H9 (cell line): Measurements from ENCODE around the gene LSP1. TPM values are rescaled to one million over a fixed set of nuclear protein-coding genes. Genes with fewer than 3 reads are reported as not detected.
A peak's percentile ranks its signal among the peaks of the same experiment; 100 is the strongest.

Source experiments
- DNase-seq: peaks from one replicate; pipeline ENCODE4 v3.0.0-alpha.2; 2017
- H2AFZ ChIP-seq: one replicate; pipeline ENCODE4 v1.6.1; 2013; ENCODE audit warnings: mild to moderate bottlenecking, low read length, control low read depth, moderate library complexity
- H2AK5ac ChIP-seq: 2 replicates; pipeline ENCODE4 v1.6.1; 2013; ENCODE audit warnings: low read length, control low read depth, mixed read lengths; ENCODE audit not compliant: insufficient read length
- H2BK120ac ChIP-seq: one replicate; pipeline ENCODE4 v1.6.1; 2013; ENCODE audit warnings: low read depth, mild to moderate bottlenecking, low read length, control low read depth, inconsistent platforms; ENCODE audit not compliant: poor library complexity, severe bottlenecking
- H2BK12ac ChIP-seq: 2 replicates; pipeline ENCODE4 v1.6.1; 2013; ENCODE audit warnings: low read length, control low read depth, mixed read lengths, low read depth; ENCODE audit not compliant: insufficient read length
- H2BK15ac ChIP-seq: 2 replicates; pipeline ENCODE4 v1.6.1; 2013; ENCODE audit warnings: low read depth, low read length, control low read depth
- H2BK20ac ChIP-seq: one replicate; pipeline ENCODE4 v1.6.1; 2013; ENCODE audit warnings: low read depth, mild to moderate bottlenecking, low read length, control low read depth, inconsistent platforms; ENCODE audit not compliant: poor library complexity, severe bottlenecking
- H2BK5ac ChIP-seq: 2 replicates; pipeline ENCODE4 v1.6.1; 2013; ENCODE audit warnings: low read length, control low read depth, mixed read lengths; ENCODE audit not compliant: insufficient read length
- H3K14ac ChIP-seq: 2 replicates; pipeline ENCODE4 v1.6.1; 2013; ENCODE audit warnings: low read length, control low read depth; ENCODE audit not compliant: insufficient read depth
- H3K18ac ChIP-seq: 2 replicates; pipeline ENCODE4 v1.6.1; 2013; ENCODE audit warnings: low read depth, mild to moderate bottlenecking, mixed read lengths, low read length, control low read depth; ENCODE audit not compliant: insufficient read length
- H3K23ac ChIP-seq: 2 replicates; pipeline ENCODE4 v1.6.1; 2013; ENCODE audit warnings: low read length, control low read depth, mixed read lengths, low read depth; ENCODE audit not compliant: insufficient read length
- H3K23me2 ChIP-seq: 2 replicates; pipeline ENCODE4 v1.6.1; 2013; ENCODE audit warnings: low read depth, mild to moderate bottlenecking, mixed read lengths, low read length, control low read depth; ENCODE audit not compliant: insufficient read length, poor library complexity, severe bottlenecking
- H3K27ac ChIP-seq: 2 replicates; pipeline ENCODE4 v1.5.1; 2013; ENCODE audit warnings: low read length, control low read depth, mixed read lengths, low read depth; ENCODE audit not compliant: insufficient read length
- H3K27me3 ChIP-seq: 2 replicates; pipeline ENCODE4 v1.6.1; 2013; ENCODE audit warnings: low read length, control low read depth, inconsistent platforms; ENCODE audit not compliant: insufficient read depth
- H3K4ac ChIP-seq: 2 replicates; pipeline ENCODE4 v1.6.1; 2013; ENCODE audit warnings: low read depth, mild to moderate bottlenecking, control low read depth, inconsistent platforms, low read length, moderate library complexity
- H3K4me1 ChIP-seq: 2 replicates; pipeline ENCODE4 v1.6.1; 2013; ENCODE audit warnings: low read length, control low read depth, inconsistent platforms; ENCODE audit not compliant: insufficient read depth
- H3K4me2 ChIP-seq: 2 replicates; pipeline ENCODE4 v1.6.1; 2013; ENCODE audit warnings: low read length, control low read depth, mixed read lengths; ENCODE audit not compliant: insufficient read length, insufficient read depth
- H3K56ac ChIP-seq: 2 replicates; pipeline ENCODE4 v1.6.1; 2013; ENCODE audit warnings: low read depth, mild to moderate bottlenecking, mixed read lengths, low read length, control low read depth; ENCODE audit not compliant: insufficient read length
- H3K79me1 ChIP-seq: 2 replicates; pipeline ENCODE4 v1.6.1; 2013; ENCODE audit warnings: low read depth, mild to moderate bottlenecking, moderate library complexity, low read length, control low read depth, inconsistent platforms; ENCODE audit not compliant: insufficient read depth, poor library complexity, severe bottlenecking
- H3K79me2 ChIP-seq: 2 replicates; pipeline ENCODE4 v1.6.1; 2013; ENCODE audit warnings: low read length, control low read depth, inconsistent platforms; ENCODE audit not compliant: insufficient read depth
- H3K9ac ChIP-seq: 2 replicates; pipeline ENCODE4 v1.6.1; 2013; ENCODE audit warnings: low read length, control low read depth, mixed read lengths; ENCODE audit not compliant: insufficient read length; ENCODE audit errors: extremely low read depth
- H3K9me3 ChIP-seq: one replicate; pipeline ENCODE4 v1.6.1; 2013; ENCODE audit warnings: low read depth, low read length, inconsistent platforms; ENCODE audit not compliant: control insufficient read depth
- H3T11ph ChIP-seq: one replicate; pipeline ENCODE4 v1.6.1; 2013; ENCODE audit warnings: mild to moderate bottlenecking, low read length, control low read depth, inconsistent platforms
- H4K20me1 ChIP-seq: one replicate; pipeline ENCODE4 v1.6.1; 2013; ENCODE audit not compliant: control insufficient read depth, insufficient read length, insufficient read depth
- H4K5ac ChIP-seq: 2 replicates; pipeline ENCODE4 v1.6.1; 2013; ENCODE audit warnings: low read depth, mild to moderate bottlenecking, mixed read lengths, low read length, control low read depth; ENCODE audit not compliant: insufficient read length
- H4K8ac ChIP-seq: replicated peaks from 2 replicates; pipeline ENCODE4 v1.6.1; 2013; ENCODE audit warnings: low read length, control low read depth, mixed read lengths, low read depth; ENCODE audit not compliant: insufficient read length
- H4K91ac ChIP-seq: 2 replicates; pipeline ENCODE4 v1.6.1; 2013; ENCODE audit warnings: low read depth, mild to moderate bottlenecking, moderate library complexity, mixed read lengths, low read length, control low read depth; ENCODE audit not compliant: insufficient read length
- H3K27ac Mint-ChIP-seq, 3 experiments: 2 replicates in 2 of 3; 3 replicates in 1 of 3; pipeline ENCODE4 v1.8.0; 2020 to 2021; ENCODE audit warnings: mixed read lengths in 3 of 3, mild to moderate bottlenecking in 1 of 3, moderate library complexity in 1 of 3
- H3K27me3 Mint-ChIP-seq: 2 replicates; pipeline ENCODE4 v1.8.0; 2021; ENCODE audit warnings: low read depth, mild to moderate bottlenecking, moderate library complexity, mixed read lengths
- H3K36me3 Mint-ChIP-seq, 3 experiments: 2 replicates in 2 of 3; 3 replicates in 1 of 3; pipeline ENCODE4 v1.8.0; 2020 to 2021; ENCODE audit warnings: low read depth in 3 of 3, mixed read lengths in 3 of 3; ENCODE audit not compliant: insufficient read depth in 1 of 3
- H3K4me1 Mint-ChIP-seq, 2 experiments: 2 replicates each; pipeline ENCODE4 v1.8.0; 2020; ENCODE audit warnings: mixed read lengths in 2 of 2
- H3K4me3 Mint-ChIP-seq, 2 experiments: 2 replicates in 1 of 2; 3 replicates in 1 of 2; pipeline ENCODE4 v1.8.0; 2020 to 2021; ENCODE audit warnings: mild to moderate bottlenecking in 2 of 2, mixed read lengths in 2 of 2, moderate library complexity in 1 of 2
- H3K9me3 Mint-ChIP-seq, 2 experiments: 2 replicates in 1 of 2; 3 replicates in 1 of 2; pipeline ENCODE4 v1.8.0; 2020; ENCODE audit warnings: mild to moderate bottlenecking in 2 of 2, mixed read lengths in 2 of 2, moderate library complexity in 1 of 2
- CTCF ChIP-seq: fragments of 200-600 bp; sonication (generic); conservative IDR thresholded peaks from 3 replicates; pipeline ENCODE4 v1.8.0; 2021; ENCODE audit warnings: antibody characterized with exemption, mild to moderate bottlenecking
- WGBS: extraction: QIAGEN DNeasy Blood & Tissue Kit; methylation state at CpG from one replicate; pipeline ENCODE4 v1.1.7; 2013; ENCODE audit warnings: missing lambda C conversion rate, low lambda C conversion rate, mixed read lengths; ENCODE audit not compliant: insufficient read length; ENCODE audit errors: extremely low coverage; 5-methylcytosine and 5-hydroxymethylcytosine counted together
- total RNA-seq: library from RNA; stranded (reverse); gene quantifications from 2 replicates; pipeline ENCODE4 v1.2.1, GENCODE V29; 2021

The LSP1 gene
- total RNA-seq, 1 experiment from 2014 or later: not detected

- peak; percentile 46; the same call in 2 of the 3 replicates for TF ChIP-seq CTCF
- Histone ChIP-seq H3T11ph (no peak overlapping the region), H2BK5ac (no peak overlapping the region), H2AFZ (no peak overlapping the region), H2BK120ac (no peak overlapping the region), H3K9ac (no peak overlapping the region), H3K14ac (no peak overlapping the region), H2BK15ac (no peak overlapping the region), H3K27ac (no peak overlapping the region), H3K79me2 (no peaks in the 10 kb centered on the region), H3K23ac (no peak overlapping the region), H3K56ac (no peak overlapping the region), H2BK20ac (no peak overlapping the region), H3K23me2 (no peaks in the 10 kb centered on the region), H3K27me3 (no peaks in the 10 kb centered on the region), H3K4ac (no peak overlapping the region), H4K8ac (no peak overlapping the region), H3K9me3 (no peaks in the 10 kb centered on the region), H2AK5ac (no peak overlapping the region), H4K20me1 (no peaks in the 10 kb centered on the region), H4K5ac (no peak overlapping the region), H4K91ac (no peak overlapping the region), H2BK12ac (no peak overlapping the region), H3K4me1 (no peaks in the 10 kb centered on the region), H3K18ac (no peak overlapping the region), H3K4me2 (no peak overlapping the region), H3K79me1 (no peaks in the 10 kb centered on the region)
- Mint-ChIP-seq H3K4me1 (peaks cover 2 to 4% of the 10 kb centered on the region in 2 experiments; a peak in 3 of 4 replicates), H3K27ac (no peak overlapping the region), H3K36me3 (no peaks in the 10 kb centered on the region), H3K27me3 (peaks cover 25% of the 10 kb centered on the region), H3K4me3 (no peak overlapping the region), H3K9me3 (no peaks in the 10 kb centered on the region; a peak in 1 of 5 replicates)
- no peak for DNase-seq
- no CpG with 5 or more reads among the region's 34 CpGs for WGBS
These were observed 16.8 kb downstream of the LSP1 start for GRCh38 chr11:1869427-1870325.
